OCI-M2 (cell line): ENCODE measurements around the gene SSNA1.
A peak's percentile ranks its signal among the peaks of the same experiment; 100 is the strongest.

Source experiments
- DNase-seq: peaks from one replicate; lab custom pipeline; 2025; ENCODE audit not compliant: unreplicated experiment; lab: John Stamatoyannopoulos, UW

The SSNA1 gene

GRCh38 chr9:137188490-137189296 lies at the start of gene SSNA1, which contains the start of gene ANAPC2:
Gene SSNA1 (plus strand): TSS chr9:137188676. CDS start chr9:137188727, 51 bp downstream.
Gene ANAPC2 (minus strand): TSS chr9:137188560. CDS start chr9:137188532, 28 bp downstream.
- peak; percentile 39 for DNase-seq

DNA sequence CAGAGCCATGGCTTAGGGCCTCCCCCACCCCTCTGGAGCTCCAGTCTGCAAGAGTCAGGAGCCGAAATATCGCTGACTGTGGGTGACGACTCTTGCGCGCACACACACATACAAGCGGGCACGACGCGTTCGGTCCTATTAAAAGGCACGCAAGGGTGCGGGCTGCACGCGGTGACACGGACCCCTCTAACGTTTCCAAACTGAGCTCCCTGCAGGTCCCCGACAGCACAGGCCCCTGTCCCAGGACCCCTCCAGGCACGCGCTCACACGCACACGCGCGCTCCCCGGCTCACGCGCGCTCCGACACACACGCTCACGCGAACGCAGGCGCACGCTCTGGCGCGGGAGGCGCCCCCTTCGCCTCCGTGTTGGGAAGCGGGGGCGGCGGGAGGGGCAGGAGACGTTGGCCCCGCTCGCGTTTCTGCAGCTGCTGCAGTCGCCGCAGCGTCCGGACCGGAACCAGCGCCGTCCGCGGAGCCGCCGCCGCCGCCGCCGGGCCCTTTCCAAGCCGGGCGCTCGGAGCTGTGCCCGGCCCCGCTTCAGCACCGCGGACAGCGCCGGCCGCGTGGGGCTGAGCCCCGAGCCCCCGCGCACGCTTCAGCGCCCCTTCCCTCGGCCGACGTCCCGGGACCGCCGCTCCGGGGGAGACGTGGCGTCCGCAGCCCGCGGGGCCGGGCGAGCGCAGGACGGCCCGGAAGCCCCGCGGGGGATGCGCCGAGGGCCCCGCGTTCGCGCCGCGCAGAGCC lies 49.6 kb upstream of the SSNA1 start, which contains the start of gene GRIN1:
GRIN1 (plus strand) TSS at position 433 of the 746 bp plus-strand sequence. CDS start 333 bp downstream, outside the sequence.
- DNase-seq = no peak

DNA sequence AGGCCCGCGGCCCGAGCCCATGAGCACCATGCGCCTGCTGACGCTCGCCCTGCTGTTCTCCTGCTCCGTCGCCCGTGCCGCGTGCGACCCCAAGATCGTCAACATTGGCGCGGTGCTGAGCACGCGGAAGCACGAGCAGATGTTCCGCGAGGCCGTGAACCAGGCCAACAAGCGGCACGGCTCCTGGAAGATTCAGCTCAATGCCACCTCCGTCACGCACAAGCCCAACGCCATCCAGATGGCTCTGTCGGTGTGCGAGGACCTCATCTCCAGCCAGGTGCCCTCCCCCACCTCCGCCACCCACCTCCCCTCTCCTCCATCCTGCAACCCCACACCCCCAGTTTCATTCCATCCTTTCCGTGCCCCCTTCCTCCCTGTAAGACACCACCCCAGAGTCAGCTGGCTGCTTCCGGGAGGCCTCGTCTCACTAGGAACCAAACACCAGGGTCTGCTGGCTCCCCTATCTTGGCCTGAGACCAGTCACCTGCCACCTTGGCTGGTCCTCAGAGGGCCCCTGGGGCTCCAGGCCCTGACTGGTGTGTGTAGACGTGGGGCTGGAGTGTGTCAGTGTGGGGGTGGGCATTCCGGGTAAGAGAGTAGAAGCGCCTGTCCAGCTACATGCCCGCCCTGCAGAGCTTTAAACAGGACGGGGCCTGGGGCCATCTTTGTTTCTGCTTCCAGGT lies 48.9 kb upstream of the SSNA1 start:
- no peak for DNase-seq

GRCh38 chr9:137140151-137141012 lies 48.1 kb upstream of the SSNA1 start:
- no peak for DNase-seq

DNA sequence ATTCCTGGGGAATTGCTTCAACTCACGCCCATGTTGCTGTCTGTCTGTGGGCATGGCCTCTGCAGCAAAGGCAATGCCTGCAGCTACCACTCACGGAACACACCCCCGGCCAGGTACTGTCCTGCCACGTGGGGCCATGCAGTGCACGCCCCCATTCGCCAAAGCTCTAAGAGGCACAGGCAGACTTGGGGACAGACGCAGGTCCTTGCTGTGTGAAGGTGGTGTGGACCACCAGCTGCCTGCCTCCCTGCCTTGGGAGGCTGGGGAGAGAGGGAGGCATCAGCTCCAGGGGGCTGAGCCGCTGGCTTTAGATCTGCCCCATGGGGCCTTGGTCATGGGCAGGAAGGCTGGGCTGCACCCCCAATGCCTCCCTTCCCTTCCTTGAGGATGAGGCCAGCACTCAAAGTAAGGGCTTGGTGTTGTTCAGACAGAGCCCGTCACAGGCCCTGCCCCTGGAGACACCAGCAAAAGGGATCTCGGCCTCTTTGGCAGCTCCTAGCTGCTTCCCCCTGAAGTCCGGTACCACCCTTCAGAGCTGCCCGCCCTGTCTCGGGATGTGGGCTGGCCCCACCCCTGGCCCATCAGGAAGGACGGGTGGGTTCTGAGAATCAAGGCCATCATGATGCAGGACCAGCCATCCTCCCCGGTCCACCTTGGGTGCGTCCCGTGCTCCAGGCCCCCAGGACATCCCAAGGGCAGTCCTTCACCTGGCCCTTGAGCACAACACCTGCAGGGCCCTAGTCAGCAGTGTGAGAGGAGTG lies 47.2 kb upstream of the SSNA1 start:
- no peak for DNase-seq

DNA sequence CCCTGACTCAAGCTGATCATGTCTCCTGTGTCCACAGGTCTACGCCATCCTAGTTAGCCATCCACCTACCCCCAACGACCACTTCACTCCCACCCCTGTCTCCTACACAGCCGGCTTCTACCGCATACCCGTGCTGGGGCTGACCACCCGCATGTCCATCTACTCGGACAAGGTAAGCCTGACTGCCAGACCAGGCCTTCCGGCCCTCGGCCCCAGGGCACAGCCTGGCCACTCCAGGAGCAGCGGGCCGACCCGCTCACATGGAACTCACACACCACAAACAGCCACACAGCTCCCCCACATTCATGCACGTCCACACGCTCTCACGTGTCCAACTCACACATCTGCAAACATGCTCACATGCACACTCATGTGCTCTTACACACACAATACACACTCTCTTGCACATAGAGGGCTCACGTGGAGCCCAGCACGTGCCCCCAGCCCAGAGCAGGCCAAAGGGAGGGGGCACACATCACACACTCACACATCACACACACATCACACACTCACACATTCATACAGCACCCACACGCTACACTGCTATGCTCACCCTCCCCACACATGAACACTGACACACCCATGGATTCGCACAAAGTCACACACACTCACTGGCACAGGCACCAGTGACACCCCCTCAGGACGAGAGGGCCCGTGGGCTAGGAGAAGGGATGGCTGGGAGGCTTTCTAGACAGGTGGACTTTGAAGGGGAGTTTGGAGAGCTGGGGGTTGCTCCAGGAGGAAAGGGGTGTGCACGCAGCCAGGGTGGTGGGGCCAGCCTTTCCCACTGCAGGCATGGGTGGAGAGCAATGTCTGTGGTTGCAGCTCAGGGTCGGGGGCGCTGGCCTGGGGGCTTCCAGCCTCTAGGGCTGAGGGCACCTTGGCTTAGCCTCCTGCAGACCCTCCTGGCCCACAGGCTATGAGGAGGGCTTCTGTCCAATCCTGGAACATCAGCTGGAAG lies 46.2 kb upstream of the SSNA1 start:
- DNase-seq = no peak

DNA sequence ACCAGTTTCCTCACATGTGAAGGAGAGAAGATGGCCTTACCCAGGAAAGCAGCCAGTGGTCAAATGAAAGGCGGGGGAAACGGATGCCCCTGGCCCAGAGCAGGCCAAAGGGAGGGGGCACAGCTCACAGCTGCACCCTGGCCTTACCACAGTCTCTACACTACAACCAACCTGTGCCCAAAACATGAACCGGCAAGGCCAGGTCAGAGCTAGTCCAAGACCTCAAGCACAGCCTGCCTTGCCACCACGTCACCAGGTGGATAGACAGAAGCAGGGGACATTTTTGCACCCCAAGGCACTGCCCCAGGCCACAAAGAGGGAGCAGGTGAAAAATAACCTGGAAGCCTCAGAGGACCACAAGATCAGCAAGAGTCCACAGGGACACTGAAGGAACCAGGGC lies 45.0 kb upstream of the SSNA1 start:
- no peak for DNase-seq

- no peak for DNase-seq
Measured at GRCh38 chr9:137145731-137146526, 42.5 kb upstream of the SSNA1 start.

DNA sequence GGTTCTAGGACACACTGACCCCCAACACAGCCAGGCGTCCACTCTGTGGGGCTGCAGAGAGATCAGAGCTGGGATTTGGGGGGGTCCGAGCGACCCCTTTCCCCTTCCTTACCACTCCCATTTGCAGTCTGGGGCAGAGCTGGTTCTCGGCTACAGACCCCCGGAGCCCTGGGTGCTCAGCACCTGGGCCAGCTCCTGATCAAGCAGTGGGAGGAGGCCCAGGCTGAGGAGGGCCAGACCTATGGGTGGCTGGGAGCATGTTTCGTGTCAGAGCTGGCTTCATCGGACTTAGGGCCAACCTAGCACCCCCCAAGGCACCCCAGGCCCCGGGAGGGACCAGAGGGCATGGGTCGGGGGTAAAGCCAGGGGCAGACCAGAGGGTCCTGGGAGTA lies 42.0 kb upstream of the SSNA1 start:
- no peak for DNase-seq

- DNase-seq = no peak
Measured at GRCh38 chr9:137147091-137147792, 41.2 kb upstream of the SSNA1 start.

- DNase-seq = no peak
Measured at GRCh38 chr9:137147793-137148160, 40.7 kb upstream of the SSNA1 start.

DNA sequence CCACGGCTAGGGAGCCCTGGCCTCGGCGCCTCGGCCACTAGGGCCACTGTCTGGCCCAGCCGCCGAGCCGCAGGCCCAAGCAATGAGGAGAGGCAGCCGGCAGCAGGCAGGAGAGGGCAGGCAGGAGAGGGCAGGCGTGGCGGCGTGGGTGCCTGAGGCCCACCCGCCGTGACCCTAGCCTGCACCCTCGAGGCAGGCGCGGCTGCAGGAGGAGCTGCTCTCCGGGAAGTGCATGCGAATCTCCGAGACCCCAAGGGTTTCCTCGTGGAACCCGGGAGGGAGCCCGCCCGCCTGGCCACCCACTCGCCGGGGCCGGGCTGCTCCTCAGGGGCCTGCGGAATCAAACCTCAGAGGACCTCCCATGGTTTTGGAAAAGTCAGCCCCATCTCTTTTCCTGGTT lies 40.2 kb upstream of the SSNA1 start:
- no peak for DNase-seq

DNA sequence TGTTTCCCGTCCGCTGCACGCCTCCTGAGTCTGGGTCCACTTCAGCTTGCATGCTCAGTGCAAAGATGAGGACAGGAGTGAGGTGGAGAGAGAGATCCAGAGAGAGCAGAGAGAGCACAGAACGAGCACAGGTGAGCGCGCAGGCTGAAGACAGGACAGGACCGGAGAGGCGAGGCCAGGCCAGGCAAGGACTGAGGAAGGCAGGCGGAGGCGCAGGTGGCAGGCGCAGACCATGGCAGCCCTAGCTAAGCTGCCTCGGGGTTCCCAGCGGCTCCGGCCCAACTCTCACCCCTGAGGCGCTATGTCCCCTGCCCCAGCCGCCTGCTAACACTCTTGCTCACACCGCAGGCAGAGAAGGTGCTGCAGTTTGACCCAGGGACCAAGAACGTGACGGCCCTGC lies 39.8 kb upstream of the SSNA1 start:
- no peak for DNase-seq

DNA sequence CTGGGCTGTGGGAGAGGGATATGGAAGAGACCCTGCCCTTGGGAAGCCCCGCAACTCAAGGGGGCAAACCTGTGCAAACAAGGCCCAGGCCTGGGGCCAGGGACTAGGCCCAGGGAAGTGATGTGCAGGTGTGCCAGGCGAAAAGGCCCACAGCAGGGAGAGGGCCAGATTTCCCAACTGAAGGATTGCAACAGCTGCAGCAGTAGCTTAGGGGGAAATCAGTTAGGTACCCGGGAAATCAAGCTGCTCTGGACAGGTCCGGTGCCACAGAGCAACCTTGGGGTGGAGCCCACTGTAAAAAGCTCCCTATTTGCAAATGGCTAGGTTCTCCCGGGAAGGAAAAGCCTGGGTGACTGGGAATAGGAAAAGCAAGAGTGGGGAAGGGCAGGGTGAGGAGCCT lies 39.1 kb upstream of the SSNA1 start:
- no peak for DNase-seq

DNA sequence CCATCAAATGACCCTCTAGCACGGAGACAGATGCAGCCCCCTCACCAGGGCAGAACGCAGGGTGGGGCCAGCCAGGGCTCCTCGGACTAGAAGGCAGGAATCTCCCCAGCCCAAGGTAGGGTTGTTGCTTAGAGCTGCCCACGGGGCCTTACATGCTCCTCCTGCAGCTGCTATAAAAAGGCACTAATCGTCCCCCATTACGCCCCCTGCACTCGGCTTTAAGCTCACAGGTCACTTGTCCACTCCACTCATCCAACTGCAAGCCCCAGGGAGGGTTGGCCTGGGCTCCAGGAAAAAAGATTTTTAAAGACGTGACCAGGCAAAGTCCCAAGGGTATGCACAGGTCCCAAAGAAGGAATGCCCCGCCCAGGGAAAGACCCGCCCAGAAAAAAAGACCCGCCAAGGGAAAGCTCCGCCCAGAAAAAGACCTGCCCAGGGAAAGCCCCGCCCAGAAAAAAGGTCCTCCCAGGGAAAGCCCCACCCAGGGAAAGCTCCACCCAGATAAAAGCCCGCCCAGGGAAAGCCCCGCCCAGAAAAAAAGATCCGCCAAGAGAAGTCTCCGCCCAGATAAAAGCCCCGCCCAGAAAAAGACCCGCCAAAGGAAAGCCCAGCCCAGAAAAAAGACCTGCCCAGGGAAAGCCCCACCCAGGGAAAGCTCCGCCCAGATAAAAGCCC lies 38.4 kb upstream of the SSNA1 start:
- DNase-seq = peak; percentile 88

DNA sequence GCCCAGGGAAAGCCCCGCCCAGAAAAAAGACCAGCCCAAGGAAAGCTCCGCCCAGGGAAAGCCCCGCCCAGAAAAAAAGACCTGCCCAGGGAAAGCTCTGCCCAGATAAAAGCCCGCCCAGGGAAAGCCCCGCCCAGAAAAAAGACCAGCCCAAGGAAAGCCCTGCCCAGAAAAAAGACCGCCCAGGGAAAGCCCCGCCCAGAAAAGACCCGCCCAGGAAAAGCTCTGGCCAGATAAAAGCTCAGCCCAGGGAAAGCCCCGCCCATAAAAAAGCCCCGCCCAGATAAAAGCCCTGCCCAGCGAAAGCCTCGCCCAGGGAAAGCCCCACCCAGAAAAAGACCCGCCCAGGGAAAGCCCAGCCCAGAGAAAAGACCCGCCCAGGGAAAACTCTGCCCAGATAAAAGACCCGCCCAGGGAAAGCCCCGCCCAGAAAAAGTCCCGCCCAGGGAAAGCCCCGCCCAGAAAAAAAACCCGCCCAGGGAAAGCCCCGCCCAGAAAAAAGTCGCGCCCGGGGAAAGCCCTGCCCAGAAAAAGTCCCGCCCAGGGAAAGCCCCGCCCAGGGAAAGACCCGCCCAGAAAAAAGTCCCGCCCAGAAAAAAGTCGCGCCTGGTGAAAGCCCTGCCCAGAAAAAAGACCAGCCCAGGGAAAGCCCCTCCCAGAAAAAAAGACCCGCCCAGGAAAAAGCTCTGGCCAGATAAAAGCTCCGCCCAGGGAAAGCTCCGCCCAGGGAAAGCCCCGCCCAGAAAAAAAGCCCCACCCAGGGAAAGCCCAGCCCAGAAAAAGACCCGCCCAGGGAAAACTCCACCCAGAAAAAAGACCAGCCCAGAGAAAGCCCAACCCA lies 37.6 kb upstream of the SSNA1 start:
- peak; percentile 88 for DNase-seq
